KMS-11 (cell line): ENCODE results near the gene OSBPL9.

Experiments
- H2AFZ ChIP-seq: fragments of 200-600 bp; sonication (generic); 2 replicates; pipeline ENCODE4 v1.6.1; 2016; ENCODE audit warnings: antibody characterized with exemption, mixed run types, low read depth
- H3K27ac ChIP-seq: fragments of 200-600 bp; sonication (generic); 2 replicates; pipeline ENCODE4 v1.6.1; 2016; ENCODE audit warnings: mild to moderate bottlenecking, mixed run types
- H3K27me3 ChIP-seq: fragments of 200-600 bp; sonication (generic); 2 replicates; pipeline ENCODE4 v1.6.1; 2017; ENCODE audit warnings: mild to moderate bottlenecking, low read depth, mixed run types, moderate library complexity; ENCODE audit not compliant: insufficient read depth
- H3K36me3 ChIP-seq: fragments of 200-600 bp; sonication (generic); 2 replicates; pipeline ENCODE4 v1.6.1; 2017; ENCODE audit warnings: mild to moderate bottlenecking, mixed run types; ENCODE audit not compliant: insufficient read depth
- H3K4me1 ChIP-seq: fragments of 200-600 bp; sonication (generic); 2 replicates; pipeline ENCODE4 v1.6.1; 2016; ENCODE audit warnings: mild to moderate bottlenecking, low read depth, mixed run types; ENCODE audit not compliant: poor library complexity, severe bottlenecking
- H3K4me2 ChIP-seq: fragments of 200-600 bp; sonication (generic); 2 replicates; pipeline ENCODE4 v1.7.0; 2016; ENCODE audit warnings: mild to moderate bottlenecking, mixed run types
- H3K4me3 ChIP-seq: fragments of 200-600 bp; sonication (generic); IDR thresholded peaks from 2 replicates; pipeline ENCODE4 v1.6.1; 2017; ENCODE audit warnings: low read depth, low read length, mixed read lengths; ENCODE audit not compliant: insufficient read depth
- H3K79me2 ChIP-seq: fragments of 200-600 bp; sonication (generic); 2 replicates; pipeline ENCODE4 v1.6.1; 2016; ENCODE audit warnings: low read depth, mixed run types; ENCODE audit not compliant: insufficient read depth
- H3K9ac ChIP-seq: fragments of 200-600 bp; sonication (generic); 2 replicates; pipeline ENCODE4 v1.6.1; 2016; ENCODE audit warnings: mild to moderate bottlenecking, mixed run types
- H4K20me1 ChIP-seq: fragments of 200-600 bp; sonication (generic); 2 replicates; pipeline ENCODE4 v1.6.1; 2016; ENCODE audit warnings: mild to moderate bottlenecking, mixed run types; ENCODE audit not compliant: insufficient read depth
- CTCF ChIP-seq: fragments of 200-600 bp; sonication (generic); conservative IDR thresholded peaks from 2 replicates; pipeline ENCODE4 v1.6.1; 2017; ENCODE audit warnings: low read depth, mild to moderate bottlenecking, antibody characterized with exemption, low read length, moderate library complexity, mixed read lengths

The OSBPL9 gene

GRCh38 chr1:51689075-51689440 is 72.2 kb downstream of the OSBPL9 start:
- Histone ChIP-seq H3K4me1 (no peaks in the 10 kb centered on the region), H4K20me1 (no peaks in the 10 kb centered on the region), H3K4me3 (no peak overlapping the region), H3K27ac (no peak overlapping the region), H2AFZ (no peak overlapping the region), H3K79me2 (no peaks in the 10 kb centered on the region), H3K9ac (no peak overlapping the region), H3K27me3 (no peaks in the 10 kb centered on the region), H3K4me2 (no peak overlapping the region), H3K36me3 (no peaks in the 10 kb centered on the region)
- no peak for TF ChIP-seq CTCF

DNA sequence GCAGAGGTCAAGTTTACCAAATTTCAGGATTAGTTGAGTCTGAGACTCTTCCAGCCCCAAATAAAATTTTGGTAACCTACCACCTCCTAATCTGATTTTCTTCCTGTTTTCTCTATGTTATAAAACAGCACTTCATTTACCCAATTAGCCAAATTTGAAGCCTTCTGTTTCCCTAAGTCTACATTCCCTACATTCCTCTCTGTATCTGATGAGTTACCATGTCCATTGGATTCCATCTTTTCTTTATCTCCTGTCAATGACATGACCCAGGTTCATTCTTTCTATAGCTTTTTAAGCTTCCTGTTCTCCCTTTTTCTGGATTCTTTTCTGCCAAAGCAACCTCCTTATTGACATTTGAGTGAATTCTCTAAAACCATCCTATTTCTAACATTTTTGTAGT is 72.8 kb downstream of the OSBPL9 start:
- Histone ChIP-seq H3K9ac (no peak overlapping the region), H2AFZ (no peak overlapping the region), H3K36me3 (no peaks in the 10 kb centered on the region), H3K4me2 (no peak overlapping the region), H3K27ac (no peak overlapping the region), H3K27me3 (no peaks in the 10 kb centered on the region), H4K20me1 (no peaks in the 10 kb centered on the region), H3K4me1 (no peaks in the 10 kb centered on the region), H3K79me2 (no peaks in the 10 kb centered on the region), H3K4me3 (no peak overlapping the region)
- TF ChIP-seq CTCF: no peak

DNA sequence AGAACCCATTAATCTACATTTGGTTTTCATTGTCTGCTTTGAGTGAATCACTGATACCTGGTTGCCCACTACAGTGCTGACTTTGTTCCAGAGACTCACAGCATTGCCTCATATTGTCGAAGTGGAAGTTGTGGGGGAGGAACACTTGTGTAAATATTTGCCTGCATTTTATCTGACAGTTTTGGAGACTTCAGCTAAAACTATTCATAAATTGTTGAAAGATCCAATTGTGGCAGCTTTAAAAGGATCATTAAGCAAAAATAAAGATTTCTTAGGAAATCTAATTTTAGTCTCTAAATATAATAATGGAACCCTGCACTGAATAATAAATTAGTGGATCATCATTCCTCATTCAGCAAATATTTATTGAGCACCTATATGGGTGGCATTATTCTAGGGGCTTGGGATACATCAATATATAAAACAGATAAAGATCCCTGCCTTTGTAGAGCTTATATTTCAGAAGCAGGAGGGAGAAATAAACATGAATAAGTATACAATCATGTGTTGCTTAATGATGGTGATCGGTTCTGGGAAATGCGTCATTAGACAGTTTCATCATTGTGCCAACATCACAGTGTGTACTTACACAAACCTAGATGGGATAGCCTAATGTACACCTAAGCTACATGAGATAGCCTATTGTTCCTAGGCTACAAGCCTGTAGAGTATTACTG is 73.5 kb downstream of the OSBPL9 start:
- H3K79me2 ChIP-seq: no peaks in the 10 kb centered on the region

GRCh38 chr1:51691920-51692319 is 75.0 kb downstream of the OSBPL9 start:
- no peak for TF ChIP-seq CTCF
- H3K79me2 ChIP-seq: no peaks in the 10 kb centered on the region
- no peak overlapping the region for H3K27ac ChIP-seq
- H3K4me1 ChIP-seq: no peaks in the 10 kb centered on the region
- no peaks in the 10 kb centered on the region for H3K27me3 ChIP-seq
- no peak overlapping the region for H3K9ac ChIP-seq
- no peaks in the 10 kb centered on the region for H3K36me3 ChIP-seq
- H3K4me2 ChIP-seq: no peak overlapping the region
- H4K20me1 ChIP-seq: no peaks in the 10 kb centered on the region
- H3K4me3 ChIP-seq: no peak overlapping the region
- H2AFZ ChIP-seq: no peak overlapping the region

More for the DNA sequence above, 73.5 kb downstream of the OSBPL9 start:
- H3K36me3 ChIP-seq: no peaks in the 10 kb centered on the region
- no peaks in the 10 kb centered on the region for H3K4me1 ChIP-seq
- no peak for TF ChIP-seq CTCF
- no peak overlapping the region for H2AFZ ChIP-seq
- H3K4me2 ChIP-seq: no peak overlapping the region
- no peaks in the 10 kb centered on the region for H3K27me3 ChIP-seq
- H4K20me1 ChIP-seq: no peaks in the 10 kb centered on the region
- no peak overlapping the region for H3K27ac ChIP-seq
- no peak overlapping the region for H3K9ac ChIP-seq
- H3K4me3 ChIP-seq: no peak overlapping the region
